ENCODE data around the gene WDR74. TPM values are rescaled to one million over a fixed set of nuclear protein-coding genes. Genes with fewer than 3 reads are reported as not detected.
"Not testable (repeated sequence)": the region's sequence is repeated elsewhere in the genome, so short reads cannot be mapped to it uniquely, and the experiment has no call there.

WDR74 gene
- total RNA-seq, 1 donor from 2014 or later: 42.2 TPM

GRCh38 chr11:62846177-62846576 lies 6.8 kb upstream of the WDR74 start:
- H3K27me3 Mint-ChIP-seq (ENCODE audit: unreplicated experiment): no peaks in the 10 kb centered on the region
- H3K27ac Mint-ChIP-seq (ENCODE audit: unreplicated experiment): no peak overlapping the region
- H3K36me3 Mint-ChIP-seq (ENCODE audit: low read depth, unreplicated experiment): no peaks in the 10 kb centered on the region
- H3K9me3 Mint-ChIP-seq (ENCODE audit: unreplicated experiment): no peaks in the 10 kb centered on the region
- TF ChIP-seq CTCF (IDR thresholded peaks at IDR 0.05; ENCODE audit: unreplicated experiment): no peak
- DNase-seq (ENCODE audit: low spot score): no peak
- no peaks in the 10 kb centered on the region for H3K4me1 Mint-ChIP-seq (ENCODE audit: unreplicated experiment)
- no peak overlapping the region for H3K4me3 Mint-ChIP-seq (ENCODE audit: unreplicated experiment)

GRCh38 chr11:62844154-62844553 lies 4.8 kb upstream of the WDR74 start:
- no peak for TF ChIP-seq CTCF (IDR thresholded peaks at IDR 0.05; ENCODE audit: unreplicated experiment)
- peaks cover 5% of the 10 kb centered on the region for H3K36me3 Mint-ChIP-seq (ENCODE audit: low read depth, unreplicated experiment)
- H3K9me3 Mint-ChIP-seq (ENCODE audit: unreplicated experiment): no peaks in the 10 kb centered on the region
- DNase-seq (ENCODE audit: low spot score): no peak
- H3K4me1 Mint-ChIP-seq (ENCODE audit: unreplicated experiment): peaks cover 5% of the 10 kb centered on the region
- no peak overlapping the region for H3K27ac Mint-ChIP-seq (ENCODE audit: unreplicated experiment)
- no peak overlapping the region for H3K4me3 Mint-ChIP-seq (ENCODE audit: unreplicated experiment)
- H3K27me3 Mint-ChIP-seq (ENCODE audit: unreplicated experiment): peaks cover 11% of the 10 kb centered on the region

- no peak overlapping the region for H3K4me3 Mint-ChIP-seq (ENCODE audit: unreplicated experiment)
- H3K27ac Mint-ChIP-seq (ENCODE audit: unreplicated experiment): peak overlapping the region; percentile 45
- H3K9me3 Mint-ChIP-seq (ENCODE audit: unreplicated experiment): no peaks in the 10 kb centered on the region
- peaks cover 13% of the 10 kb centered on the region for H3K27me3 Mint-ChIP-seq (ENCODE audit: unreplicated experiment)
- H3K36me3 Mint-ChIP-seq (ENCODE audit: low read depth, unreplicated experiment): peaks cover 5% of the 10 kb centered on the region
- DNase-seq (ENCODE audit: low spot score): no peak
- no peak for TF ChIP-seq CTCF (IDR thresholded peaks at IDR 0.05; ENCODE audit: unreplicated experiment)
- peaks cover 7% of the 10 kb centered on the region for H3K4me1 Mint-ChIP-seq (ENCODE audit: unreplicated experiment)
These were observed 4.1 kb upstream of the WDR74 start for GRCh38 chr11:62843466-62843865.

- not testable (repeated sequence) for H3K4me1 Mint-ChIP-seq (ENCODE audit: unreplicated experiment); H3K9me3 Mint-ChIP-seq (ENCODE audit: unreplicated experiment); H3K36me3 Mint-ChIP-seq (ENCODE audit: low read depth, unreplicated experiment); H3K4me3 Mint-ChIP-seq (ENCODE audit: unreplicated experiment); H3K27ac Mint-ChIP-seq (ENCODE audit: unreplicated experiment); DNase-seq (ENCODE audit: low spot score)
- H3K27me3 Mint-ChIP-seq (ENCODE audit: unreplicated experiment): peaks cover 13% of the 10 kb centered on the region
These were observed 3.5 kb upstream of the WDR74 start for GRCh38 chr11:62842891-62843290.

- peaks cover 5% of the 10 kb centered on the region for H3K36me3 Mint-ChIP-seq (ENCODE audit: low read depth, unreplicated experiment)
- no peak for TF ChIP-seq CTCF (IDR thresholded peaks at IDR 0.05; ENCODE audit: unreplicated experiment)
- peaks cover 15% of the 10 kb centered on the region for H3K27me3 Mint-ChIP-seq (ENCODE audit: unreplicated experiment)
- DNase-seq (ENCODE audit: low spot score): peak; percentile 38
- no peak overlapping the region for H3K4me3 Mint-ChIP-seq (ENCODE audit: unreplicated experiment)
- H3K9me3 Mint-ChIP-seq (ENCODE audit: unreplicated experiment): no peaks in the 10 kb centered on the region
- peaks cover 7% of the 10 kb centered on the region for H3K4me1 Mint-ChIP-seq (ENCODE audit: unreplicated experiment)
- no peak overlapping the region for H3K27ac Mint-ChIP-seq (ENCODE audit: unreplicated experiment)
These were observed 2.9 kb upstream of the WDR74 start for GRCh38 chr11:62842171-62842741.

Measured in endothelial cell (in vitro differentiated cells).